Activated CD8-positive, alpha-beta memory T cell treated with anti-CD3 and anti-CD28 coated beads, Interleukin-2, amount 50 U/mL, for 24 hours (primary cell): ENCODE results near the gene PEBP1.

ENCODE experiments used
- DNase-seq: peaks from one replicate; pipeline ENCODE4 v3.0.0-alpha.2; 2020; ENCODE audit errors: extremely low read depth

PEBP1 gene

DNA sequence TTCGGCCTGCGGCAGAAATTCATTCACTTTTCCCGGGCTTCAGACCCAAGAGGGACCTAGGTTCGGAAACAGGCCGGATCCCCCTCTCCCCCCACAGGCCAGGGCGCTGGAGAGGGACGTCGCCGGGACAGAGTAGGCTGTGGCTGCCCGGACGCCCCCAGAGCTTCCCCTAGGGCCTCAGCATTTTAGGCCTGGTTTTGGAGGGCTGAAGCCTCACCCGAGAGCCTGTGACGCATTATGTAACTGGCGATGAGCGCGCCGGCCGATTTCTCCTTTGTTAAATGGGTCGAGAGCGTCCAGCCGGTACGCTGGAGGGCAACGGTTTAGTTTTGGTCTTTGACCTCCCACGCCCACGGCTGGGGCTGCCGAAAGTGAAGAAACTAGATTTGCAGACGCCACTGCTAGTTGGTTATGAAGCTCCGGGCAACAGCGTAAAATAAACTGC lies 657 bp downstream of the PEBP1 start:
- DNase-seq: peak; percentile 5

DNA sequence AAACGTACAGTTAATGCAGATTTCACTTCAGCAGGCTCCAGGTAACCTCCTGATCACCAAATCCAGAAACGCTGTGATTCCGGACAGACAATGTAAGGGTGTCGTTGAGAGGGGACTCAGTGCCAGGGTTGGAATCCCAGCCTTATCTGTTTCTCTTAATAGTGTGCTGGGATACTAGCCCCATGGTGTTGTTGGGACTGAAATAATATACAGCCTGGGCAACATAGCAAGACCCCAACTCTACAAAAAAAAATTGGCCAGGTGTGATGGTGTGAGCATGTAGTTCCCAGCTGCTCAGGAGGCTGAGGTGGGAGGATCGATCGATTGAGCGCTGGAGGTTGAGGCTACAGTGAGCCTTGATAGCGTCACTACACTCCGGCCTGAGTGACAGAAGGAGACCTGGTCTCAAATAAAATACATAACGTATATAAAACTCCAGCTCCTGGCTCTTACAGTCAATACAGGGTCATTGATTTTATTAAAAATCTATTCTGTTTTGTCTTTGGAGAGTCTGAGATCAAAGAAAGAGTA lies 1.3 kb downstream of the PEBP1 start:
- DNase-seq: no peak

DNA sequence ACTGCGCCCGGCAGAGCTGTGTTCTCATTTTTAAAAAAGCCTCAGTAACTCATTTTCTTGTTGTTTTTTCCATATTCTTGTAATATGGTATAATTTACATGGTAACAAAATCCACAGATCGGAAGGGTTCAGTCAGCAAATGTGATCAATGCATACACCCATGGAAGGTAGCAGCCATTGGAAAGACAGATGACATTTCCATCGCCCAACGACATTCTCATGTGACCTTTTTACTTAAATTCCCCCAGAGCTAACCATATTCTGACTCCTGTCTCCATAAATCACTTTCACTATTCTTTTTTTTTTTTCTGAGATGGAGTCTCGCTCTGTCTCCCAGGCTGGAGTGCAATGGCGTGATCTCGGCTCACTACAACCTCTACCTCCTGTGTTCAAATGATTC lies 4.9 kb downstream of the PEBP1 start:
- DNase-seq: no peak

DNA sequence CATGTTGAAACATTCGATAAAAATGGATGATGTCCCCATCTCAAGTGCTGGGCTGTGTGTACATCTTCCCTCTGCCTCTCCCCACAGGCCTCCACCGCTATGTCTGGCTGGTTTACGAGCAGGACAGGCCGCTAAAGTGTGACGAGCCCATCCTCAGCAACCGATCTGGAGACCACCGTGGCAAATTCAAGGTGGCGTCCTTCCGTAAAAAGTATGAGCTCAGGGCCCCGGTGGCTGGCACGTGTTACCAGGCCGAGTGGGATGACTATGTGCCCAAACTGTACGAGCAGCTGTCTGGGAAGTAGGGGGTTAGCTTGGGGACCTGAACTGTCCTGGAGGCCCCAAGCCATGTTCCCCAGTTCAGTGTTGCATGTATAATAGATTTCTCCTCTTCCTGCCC lies 8.6 kb downstream of the PEBP1 start:
- DNase-seq: no peak

DNA sequence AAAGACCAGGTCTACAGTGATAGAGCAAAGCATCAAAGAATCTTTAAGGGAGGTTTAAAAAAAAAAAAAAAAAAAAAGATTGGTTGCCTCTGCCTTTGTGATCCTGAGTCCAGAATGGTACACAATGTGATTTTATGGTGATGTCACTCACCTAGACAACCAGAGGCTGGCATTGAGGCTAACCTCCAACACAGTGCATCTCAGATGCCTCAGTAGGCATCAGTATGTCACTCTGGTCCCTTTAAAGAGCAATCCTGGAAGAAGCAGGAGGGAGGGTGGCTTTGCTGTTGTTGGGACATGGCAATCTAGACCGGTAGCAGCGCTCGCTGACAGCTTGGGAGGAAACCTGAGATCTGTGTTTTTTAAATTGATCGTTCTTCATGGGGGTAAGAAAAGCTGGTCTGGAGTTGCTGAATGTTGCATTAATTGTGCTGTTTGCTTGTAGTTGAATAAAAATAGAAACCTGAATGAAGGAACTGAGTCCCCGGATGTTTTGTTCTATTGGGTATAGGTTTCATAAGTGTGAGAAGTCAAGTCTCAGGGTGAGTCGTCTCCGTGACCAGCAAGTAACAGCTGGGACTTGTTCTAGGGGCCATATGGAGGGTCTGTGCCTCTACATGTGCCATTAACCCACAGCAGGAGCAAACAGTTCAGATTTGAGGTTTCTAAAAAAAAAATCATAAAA lies 9.3 kb downstream of the PEBP1 start:
- DNase-seq: no peak

DNA sequence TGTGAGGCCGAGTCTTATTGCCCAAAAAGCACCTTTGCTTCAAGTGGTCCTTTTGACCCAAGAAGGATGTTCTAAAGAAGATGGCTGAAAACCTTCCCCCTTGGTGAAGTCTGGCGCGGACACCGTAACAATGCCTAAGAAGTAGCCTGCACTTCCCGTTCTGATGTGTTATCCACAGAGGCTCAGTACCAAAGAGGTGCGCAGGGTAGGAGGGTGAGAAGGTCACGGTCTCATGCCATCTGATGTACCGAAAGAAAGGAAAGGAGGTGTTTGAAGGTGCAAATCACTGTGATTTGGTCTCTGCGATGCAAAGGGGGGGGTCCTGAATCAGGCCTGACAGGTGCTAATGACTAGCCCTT lies 9.9 kb downstream of the PEBP1 start:
- no peak for DNase-seq

DNA sequence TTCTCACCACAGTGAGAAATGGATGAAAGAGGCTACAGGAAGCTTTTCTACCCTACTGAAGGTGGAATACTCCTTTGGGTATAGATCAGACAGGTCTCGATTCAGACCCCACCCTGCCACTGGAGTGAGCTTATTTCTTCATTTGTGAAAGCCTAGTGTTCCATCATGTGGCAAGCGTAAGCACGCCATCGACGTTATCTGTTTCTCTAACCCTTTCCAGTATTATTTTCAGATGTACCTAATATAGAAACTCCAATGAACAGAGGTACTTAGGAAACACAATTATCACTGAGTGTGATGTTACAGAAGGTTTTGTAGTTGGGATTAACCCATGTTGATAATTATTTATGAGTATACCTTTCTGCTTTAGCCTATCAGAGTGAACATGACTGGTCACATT lies 12.4 kb downstream of the PEBP1 start:
- DNase-seq: no peak

DNA sequence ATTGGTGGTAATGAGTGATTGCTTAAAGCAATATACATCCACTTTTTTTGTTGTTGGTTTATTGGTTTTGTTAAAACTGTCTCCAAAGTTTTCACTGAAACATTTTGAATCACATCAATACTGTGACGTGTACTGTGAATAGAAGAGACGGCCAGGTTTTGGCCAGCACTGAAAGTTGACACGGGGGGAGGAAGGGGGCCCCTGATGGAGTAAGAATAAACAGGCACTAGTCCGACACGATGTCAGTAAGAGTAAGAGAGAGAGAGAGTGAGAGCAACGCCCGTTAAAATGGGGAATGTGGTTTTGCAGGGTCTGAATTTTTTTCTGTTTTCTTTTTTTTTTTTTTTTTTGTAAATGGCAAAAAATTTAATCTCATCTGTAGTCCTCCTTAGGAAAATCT lies 14.7 kb downstream of the PEBP1 start:
- DNase-seq: no peak

DNA sequence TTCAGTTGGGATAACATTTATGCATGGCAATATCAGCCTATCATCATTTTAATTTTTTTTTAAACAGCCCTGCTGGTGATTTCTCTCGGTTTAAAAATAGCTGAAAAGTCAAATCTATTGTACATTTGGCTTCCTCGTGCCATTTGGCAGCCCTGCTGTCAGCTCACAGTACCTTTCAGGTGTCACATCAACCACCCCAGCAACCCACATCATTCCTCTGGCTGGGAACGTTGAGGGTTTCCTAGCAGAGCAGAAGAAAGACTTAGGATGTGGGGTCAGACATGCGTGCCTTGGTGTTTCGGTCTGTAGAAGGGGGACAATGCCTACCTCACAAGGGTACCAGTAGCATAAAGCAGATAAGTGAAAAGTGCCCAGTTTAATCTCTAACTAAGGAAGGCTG lies 15.8 kb downstream of the PEBP1 start:
- no peak for DNase-seq

DNA sequence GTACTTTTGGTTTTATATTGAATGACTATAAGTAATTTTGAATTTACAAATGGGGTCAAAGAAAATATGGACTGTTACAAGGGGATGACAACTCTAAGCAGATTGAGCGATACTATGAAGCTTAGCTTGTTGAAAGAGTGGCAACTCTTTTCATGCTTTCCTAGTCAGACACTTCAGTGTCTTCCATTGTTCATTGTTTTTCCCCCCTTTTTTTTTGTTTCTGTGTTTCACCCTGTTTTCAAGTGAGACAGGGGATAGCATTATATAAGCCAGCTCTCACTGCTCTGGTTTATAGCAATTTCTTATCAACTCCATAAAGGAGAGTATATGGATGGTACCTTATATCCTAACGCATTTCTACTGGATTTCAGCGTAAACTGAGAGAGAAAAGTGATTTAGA lies 24.6 kb downstream of the PEBP1 start:
- no peak for DNase-seq

DNA sequence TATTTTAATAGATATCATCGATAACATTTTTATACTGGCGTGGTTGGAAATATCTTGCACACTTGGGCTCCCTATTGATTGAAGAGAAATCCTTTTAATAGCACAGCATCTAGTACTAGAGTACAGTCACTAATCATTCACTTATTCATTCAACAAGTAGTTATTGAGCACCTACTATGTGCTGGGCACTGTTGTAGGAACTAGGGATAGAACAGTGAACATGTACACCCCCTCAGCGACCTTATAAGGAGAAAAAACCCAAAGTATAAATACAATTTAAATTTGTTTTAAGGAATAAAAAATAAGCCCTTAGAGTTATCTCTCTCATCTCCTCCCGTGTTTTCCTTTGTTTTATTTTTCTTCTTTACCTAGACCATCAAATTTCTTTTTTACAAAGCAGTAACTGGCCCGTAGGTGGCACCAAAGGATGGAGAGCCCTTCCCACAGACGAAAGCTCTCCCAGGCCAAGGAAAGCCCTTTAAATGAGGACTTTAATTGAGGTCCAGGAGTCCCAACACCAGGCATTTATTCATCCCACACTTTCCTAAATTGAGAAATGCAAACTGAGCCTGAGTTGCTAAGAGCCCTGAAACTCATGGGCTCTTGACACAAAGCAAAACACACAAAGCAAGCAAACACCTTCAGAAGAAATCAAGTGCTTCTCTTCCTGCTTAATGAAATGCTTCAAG lies 29.0 kb downstream of the PEBP1 start:
- DNase-seq: no peak

DNA sequence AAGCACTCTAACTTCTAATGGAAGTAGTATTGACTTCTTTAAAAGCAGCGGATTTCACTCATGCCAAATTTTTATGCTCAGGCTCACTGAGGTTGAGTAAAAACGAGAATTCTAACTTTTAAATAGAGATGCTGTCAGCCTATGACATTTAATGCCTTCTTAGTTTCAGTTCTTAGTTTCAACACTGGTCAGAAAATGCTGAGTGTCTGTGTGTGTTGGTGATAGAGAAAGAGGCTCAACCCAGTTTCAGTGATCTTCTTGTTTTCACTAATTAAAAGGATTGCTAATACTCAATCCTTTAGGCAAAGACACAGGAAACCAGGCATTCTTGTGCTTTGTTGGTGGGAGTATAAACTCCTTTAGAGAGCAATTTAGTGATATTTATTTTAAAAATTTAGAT lies 31.0 kb downstream of the PEBP1 start:
- no peak for DNase-seq

DNA sequence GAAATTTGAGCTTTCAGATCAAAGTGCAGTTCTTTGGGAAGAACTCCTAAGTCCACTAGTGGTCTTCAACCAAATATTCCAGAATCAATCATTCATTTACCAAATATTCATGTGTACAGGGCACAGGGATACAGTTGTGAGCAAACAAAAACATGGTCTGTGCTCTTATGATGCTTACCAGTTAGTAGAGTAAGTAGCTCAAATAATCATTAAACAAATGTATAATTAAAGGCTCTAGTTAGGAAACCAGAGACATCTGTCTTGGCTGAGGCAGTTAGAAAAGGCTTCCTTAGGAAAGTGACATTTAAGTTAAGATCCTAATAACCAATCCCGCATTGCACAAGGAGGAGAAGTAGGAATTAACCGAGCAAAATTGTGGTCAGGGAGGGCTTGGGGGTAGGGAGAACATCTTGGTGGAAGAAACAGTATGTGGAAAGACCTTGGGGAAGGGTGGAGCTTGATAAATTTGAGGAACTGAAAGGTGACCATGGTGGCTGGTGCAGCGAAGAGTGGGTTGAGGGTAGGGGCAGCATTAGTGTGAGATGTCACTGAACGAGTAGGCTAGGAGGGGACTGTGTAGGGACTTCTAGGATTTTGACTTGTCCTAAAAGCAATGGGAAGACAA lies 40.0 kb downstream of the PEBP1 start:
- no peak for DNase-seq

DNA sequence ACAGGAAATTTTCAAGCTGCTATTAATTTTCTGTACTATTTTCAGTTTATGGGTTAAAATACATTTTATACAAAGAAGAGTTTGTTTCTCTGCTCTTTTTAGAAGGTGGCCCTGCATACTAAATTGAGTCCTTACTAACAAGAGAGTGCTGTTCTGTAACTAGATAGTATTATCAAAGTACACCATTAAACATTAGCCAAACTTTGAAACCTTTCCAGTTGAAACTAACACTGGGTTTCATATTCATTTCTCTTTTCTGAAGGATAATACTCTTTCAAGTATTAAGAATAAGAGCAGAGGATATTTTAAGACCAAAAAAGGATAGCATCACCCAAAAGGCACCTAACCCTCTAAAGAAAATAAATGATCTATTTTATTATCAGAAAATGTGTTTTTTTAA lies 47.2 kb downstream of the PEBP1 start:
- no peak for DNase-seq

DNA sequence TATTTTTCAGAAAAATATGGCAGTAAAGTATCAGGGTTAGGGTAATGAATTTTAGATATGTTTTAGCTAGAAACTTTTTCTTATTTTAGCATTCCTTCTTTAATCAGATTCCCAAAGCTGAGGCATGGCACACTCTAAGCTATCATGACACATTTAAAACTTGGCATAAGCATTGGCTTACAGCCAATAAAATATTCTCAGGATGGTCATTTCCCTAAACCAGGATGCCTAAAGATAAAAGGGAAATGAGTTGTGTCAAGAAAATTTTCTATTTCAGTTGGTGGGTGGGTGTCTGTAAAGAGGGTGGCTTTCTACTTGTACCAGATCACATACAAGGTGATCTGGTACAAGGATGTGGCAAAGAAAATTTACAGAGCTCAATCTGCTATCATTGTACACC lies 47.8 kb downstream of the PEBP1 start:
- no peak for DNase-seq

DNA sequence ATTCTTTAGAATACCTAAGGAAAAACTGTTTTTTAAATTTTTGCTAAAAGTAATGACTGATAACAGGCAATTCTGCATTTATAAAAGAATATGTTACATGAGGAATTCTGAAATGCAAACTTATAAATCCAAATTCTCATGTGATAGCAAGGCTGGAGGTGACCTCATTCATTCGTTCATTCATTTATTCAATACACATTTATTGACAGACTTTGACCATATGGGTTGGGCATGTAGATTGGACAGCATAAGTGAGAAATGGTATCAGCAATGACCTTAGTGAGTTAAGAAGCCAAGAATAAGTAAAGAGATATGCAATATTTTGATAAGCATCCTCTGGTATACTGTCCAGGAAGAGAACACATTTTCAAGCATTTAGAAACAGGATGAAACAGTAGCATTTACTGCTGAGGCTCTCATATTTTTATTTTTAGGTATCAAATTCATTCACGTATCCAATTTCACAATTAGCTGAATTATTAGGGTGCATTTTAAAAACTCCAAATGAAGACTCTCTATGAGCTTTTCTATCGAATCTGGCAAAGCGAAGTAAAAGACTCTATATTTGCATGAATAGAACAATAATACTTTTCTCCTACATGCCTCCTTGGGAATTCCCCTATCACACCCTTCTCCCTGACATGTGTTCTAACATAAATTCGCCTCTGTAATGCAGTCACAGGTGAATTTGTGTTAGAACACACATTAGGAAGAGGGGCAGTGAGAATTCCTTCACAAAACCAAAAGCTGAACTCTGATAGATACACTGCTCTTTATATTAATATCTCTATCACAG lies 49.9 kb downstream of the PEBP1 start:
- no peak for DNase-seq

DNA sequence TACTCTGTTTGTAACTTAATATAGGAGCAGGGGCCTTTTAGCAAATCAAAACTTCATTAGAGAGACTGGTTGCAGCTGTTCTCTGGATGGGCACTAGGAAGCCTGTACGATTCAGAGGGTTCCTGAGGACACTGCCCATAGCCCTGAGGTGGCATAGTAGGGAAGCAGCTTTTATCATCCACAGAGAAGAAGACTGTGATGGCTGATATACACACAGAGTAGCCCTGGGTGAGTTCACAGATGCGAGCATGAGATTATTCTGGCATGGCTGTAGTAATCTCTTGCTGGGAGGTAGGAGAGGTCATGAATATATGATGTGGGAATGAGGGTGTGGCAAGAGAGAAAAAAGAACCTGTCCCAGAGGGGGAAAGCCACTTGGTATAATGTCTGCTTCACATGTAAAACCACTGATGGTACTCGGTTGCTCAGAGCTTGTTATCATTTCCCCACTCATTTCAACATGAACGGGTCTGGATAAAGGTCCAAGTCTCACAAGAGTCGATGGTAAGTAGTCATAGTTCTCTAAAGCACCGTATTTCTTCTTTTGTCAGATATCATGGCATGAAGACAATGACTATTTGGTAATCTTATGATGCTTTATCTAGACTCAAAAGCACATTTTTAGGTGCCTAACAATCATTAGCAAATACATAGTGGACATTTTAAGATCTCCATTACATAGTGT lies 52.0 kb downstream of the PEBP1 start:
- DNase-seq: no peak

DNA sequence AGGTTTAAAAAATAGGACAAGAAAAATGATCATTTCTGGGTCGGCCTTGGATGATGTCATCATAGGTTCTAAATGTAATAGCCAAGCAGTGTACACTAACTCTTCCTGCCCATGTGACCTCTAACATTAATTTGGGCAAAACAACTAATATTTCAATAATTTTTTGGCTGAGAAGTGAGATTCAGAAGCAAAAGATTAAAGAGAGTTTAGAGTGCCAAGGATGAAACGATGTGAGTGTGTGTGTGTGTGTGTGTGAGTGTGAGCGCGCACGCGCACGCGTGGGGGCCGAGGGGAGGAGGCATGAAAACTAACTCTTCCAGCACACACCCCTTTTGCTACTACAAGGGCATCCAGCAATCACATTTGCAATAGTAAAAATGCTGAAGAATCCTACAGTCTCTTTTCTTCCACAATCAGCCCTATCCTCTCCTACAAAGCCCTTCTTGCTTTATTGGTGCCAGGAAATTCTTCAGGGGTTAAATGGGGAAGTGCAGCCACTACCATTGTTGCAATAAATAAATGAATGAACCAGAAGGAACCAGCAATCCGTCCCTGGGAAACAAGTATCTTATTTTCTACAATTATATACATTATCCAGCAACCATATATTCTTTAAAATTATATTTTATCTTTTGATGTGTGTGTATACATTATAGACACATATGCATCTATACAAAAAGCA lies 52.9 kb downstream of the PEBP1 start:
- no peak for DNase-seq

DNA sequence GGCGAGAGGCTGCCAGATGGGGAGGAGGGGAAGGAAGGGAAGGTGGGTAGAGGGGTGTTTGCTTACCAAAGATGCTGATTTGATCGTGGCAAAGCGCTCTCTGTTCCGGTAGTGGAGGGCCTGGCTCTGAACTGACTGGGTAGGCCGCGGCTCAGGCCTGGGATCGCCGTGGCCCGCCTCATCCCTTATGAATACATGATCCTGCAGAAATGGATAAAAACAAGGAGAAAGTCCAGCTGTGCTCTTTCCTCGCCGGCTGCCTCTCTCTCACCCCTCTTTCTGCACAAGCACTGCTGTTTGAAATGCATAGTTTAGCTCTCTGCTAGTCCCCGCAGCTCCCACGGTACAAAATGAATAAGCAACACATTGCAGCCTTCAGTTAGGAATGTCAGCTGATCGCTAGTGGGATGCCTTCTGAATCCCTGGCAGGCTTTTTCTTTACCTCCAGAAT lies 53.8 kb downstream of the PEBP1 start:
- no peak for DNase-seq

DNA sequence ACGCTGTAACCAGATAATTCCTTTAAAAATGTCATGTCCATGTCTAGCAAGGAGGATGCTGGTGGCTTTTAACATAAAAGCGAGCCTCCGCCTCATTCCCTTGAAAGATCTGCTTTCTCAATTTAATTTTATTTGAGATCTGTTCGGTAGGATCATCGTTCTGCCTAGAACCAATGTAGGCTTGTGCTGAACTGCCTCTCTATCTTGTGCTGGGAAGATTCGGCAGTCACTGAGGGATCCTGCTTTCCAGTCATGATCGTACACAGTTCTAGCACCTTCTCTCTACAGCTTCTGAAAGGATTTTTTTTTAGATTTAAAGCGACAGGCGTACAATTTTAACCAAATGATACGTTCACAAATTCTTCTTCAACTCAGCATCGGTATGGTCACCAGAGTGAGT lies 54.3 kb downstream of the PEBP1 start:
- DNase-seq: no peak

DNA sequence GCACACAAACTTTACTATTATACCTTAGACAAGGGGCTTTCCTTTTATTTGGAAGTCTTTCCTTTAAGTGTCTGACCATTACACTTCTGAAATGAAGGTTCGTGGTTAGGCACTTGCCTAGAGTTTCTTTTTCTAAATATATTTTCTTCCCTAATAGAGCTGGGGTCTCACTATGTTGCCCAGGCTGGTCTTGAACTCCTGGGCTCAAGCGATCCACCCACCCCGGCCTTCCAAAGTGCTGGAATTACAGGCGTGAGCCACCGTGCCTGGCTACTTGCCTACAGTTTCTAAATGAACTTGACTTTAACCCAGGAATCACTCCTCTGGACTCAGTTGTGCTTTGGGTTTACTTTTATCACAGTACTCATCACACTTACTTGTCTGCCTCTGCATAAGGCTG lies 57.6 kb downstream of the PEBP1 start:
- DNase-seq: no peak
